GM19395 (cell line): ENCODE data around the gene CMC2.

Source experiments
- ATAC-seq: cut with Tn5 transposase; IDR thresholded peaks from one replicate; pipeline ENCODE4 v1.9.1; 2021; ENCODE audit warnings: mild to moderate bottlenecking, moderate library complexity; ENCODE audit not compliant: unreplicated experiment

CMC2 gene

GRCh38 chr16:80938004-80938878 is 68.4 kb downstream of the CMC2 start:
- no peak for ATAC-seq

GRCh38 chr16:80936410-80936809 is 70.3 kb downstream of the CMC2 start:
- no peak for ATAC-seq

DNA sequence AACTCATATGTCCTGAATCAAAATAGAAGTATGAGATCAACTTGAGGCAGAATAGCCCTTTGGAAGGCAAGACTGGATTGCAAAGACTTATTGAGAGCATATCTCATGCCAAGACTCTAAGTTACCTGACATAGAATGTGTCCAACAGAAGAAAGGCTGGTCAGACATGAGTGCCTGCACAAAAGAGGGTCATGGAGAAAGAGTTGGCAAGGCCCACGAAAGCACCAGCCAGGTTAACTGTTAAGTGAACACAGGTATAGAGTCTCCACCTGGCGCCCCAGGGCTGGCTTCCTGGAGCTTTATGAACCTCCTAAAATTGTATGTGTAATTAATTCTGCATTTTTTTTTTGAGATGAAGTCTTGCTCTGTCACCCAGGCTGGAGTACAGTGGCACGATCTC is 71.0 kb downstream of the CMC2 start:
- ATAC-seq: no peak

GRCh38 chr16:80932708-80933095 is 74.0 kb downstream of the CMC2 start:
- ATAC-seq: no peak

GRCh38 chr16:80931801-80932707 is 74.6 kb downstream of the CMC2 start:
- ATAC-seq: no peak

GRCh38 chr16:80924372-80924978 is 82.2 kb downstream of the CMC2 start:
- peak; percentile 74 for ATAC-seq

DNA sequence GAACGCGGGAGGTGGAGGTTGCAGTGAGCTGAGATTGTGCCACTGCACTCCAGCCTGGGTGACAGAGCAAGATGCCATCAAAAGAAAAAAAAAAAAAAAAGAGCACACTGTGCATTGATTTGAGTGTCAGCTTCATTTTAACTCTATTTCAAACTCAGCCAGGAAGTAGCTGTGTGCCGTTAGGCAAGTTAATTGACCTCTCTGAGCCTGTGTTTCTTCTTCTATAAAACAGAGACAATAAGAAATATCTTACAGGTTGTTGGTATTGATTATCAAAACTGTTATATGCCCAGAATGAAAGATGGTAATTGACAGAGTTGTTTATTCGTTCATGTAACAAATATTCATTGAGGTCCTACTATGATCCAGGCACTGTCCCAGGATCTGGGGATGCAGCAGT is 83.3 kb downstream of the CMC2 start:
- no peak for ATAC-seq
